Gastrocnemius medialis (tissue), 4 donors: Measurements from ENCODE around the gene UBIAD1. TPM values are rescaled to one million over a fixed set of nuclear protein-coding genes. Genes with fewer than 3 reads are reported as not detected.

Experiments used
- ATAC-seq, 2 donors: fragments of 150-250 bp; one replicate each; pipeline ENCODE4 v1.9.1; 2016
- DNase-seq, 2 donors: peaks; one replicate each; pipeline ENCODE4 v3.0.0-alpha.2; 2019
- H3K27ac ChIP-seq, 4 donors: fragments of 200-600 bp; sonication (generic); 1 replicate in 1 of 4; 2 replicates in 3 of 4; pipeline ENCODE4 v1.5.1; 2016 to 2018; ENCODE audit warnings: mild to moderate bottlenecking in 2 of 4, moderate library complexity in 1 of 4
- H3K27me3 ChIP-seq, 3 donors: fragments of 200-600 bp; sonication (generic) in 2 of 3; 1 replicate in 1 of 3; 2 replicates in 2 of 3; pipeline versions ENCODE4 v1.5.1 to v1.6.0; 2016 to 2019; ENCODE audit warnings: mild to moderate bottlenecking in 1 of 3, moderate library complexity in 1 of 3
- H3K36me3 ChIP-seq, 2 donors: fragments of 200-600 bp; sonication (generic) in 1 of 2; one replicate each; pipeline ENCODE4 v1.5.1; 2017 to 2018
- H3K4me1 ChIP-seq, 2 donors: fragments of 200-600 bp; sonication (generic) in 1 of 2; one replicate each; pipeline ENCODE4 v1.5.1; 2016 to 2017; ENCODE audit warnings: mild to moderate bottlenecking in 2 of 2
- H3K4me3 ChIP-seq, 4 donors: fragments of 200-600 bp; sonication (generic) in 3 of 4; 1 replicate in 1 of 4; 2 replicates in 3 of 4; pipeline ENCODE4 v1.5.1; 2016 to 2019; ENCODE audit warnings: mild to moderate bottlenecking in 2 of 4
- H3K9me3 ChIP-seq, 3 donors: fragments of 200-600 bp; sonication (generic) in 2 of 3; 1 replicate in 1 of 3; 2 replicates in 2 of 3; pipeline ENCODE4 v1.5.1; 2016 to 2019
- POLR2A ChIP-seq, 2 donors: fragments of 450-650 bp; IDR thresholded peaks; one replicate each; pipeline ENCODE4 v1.6.1; 2017; ENCODE audit warnings: antibody characterized with exemption in 2 of 2, mild to moderate bottlenecking in 2 of 2, moderate library complexity in 2 of 2
- in situ Hi-C, 4 donors: fragments of 200-750 bp; cut with MboI; loops; one replicate each; pipeline versions ENCODE4 v1.15.0 to v1.8.0; 2017; ENCODE audit warnings: low sequenced_read_pairs in 4 of 4
- intact Hi-C: fragments of 100-400 bp; cut with DNase I; formaldehyde crosslinking; loops from one replicate; pipeline ENCODE4 v1.15.1; 2023; ENCODE audit warnings: low total_unique reads
- total RNA-seq, 4 donors: library from RNA; depleted of rRNA; stranded (reverse); fragments of >200 nt; gene quantifications; one replicate each; pipeline versions ENCODE4 v1.1.0 to v1.2.3, GENCODE V29; 2016
- TF ChIP-seq, protein P1 (sequence below), 5 experiments: fragments of 450-650 bp in 3 of 5; fragments of 200-600 bp in 2 of 5; sonication (generic) in 2 of 5; IDR thresholded peaks in 4 of 5; conservative IDR thresholded peaks in 1 of 5; 1 replicate in 4 of 5; 2 replicates in 1 of 5; pipeline ENCODE4 v1.5.1; 2016 to 2019; ENCODE audit warnings: antibody characterized with exemption in 5 of 5, mild to moderate bottlenecking in 3 of 5, moderate library complexity in 3 of 5

The UBIAD1 gene
- total RNA-seq, 4 donors from 2014 or later, result 15.1 to 24.5 (median 20.2) TPM

- Histone ChIP-seq H3K4me3 (peak overlapping the region; percentile 69 to 96 (median 92)), H3K36me3 (peaks cover 0 to 20% of the 10 kb centered on the region in 2 donors), H3K4me1 (peaks cover 26 to 29% of the 10 kb centered on the region in 2 donors), H3K9me3 (no peaks in the 10 kb centered on the region), H3K27me3 (no peaks in the 10 kb centered on the region), H3K27ac (peak overlapping the region; percentile 93 to 99 (median 96))
- intact Hi-C loops (loop anchor here (5.0 kb wide), 1 partner anchor 409 kb away; the partner anchor contains the start of gene MAD2L2), in situ Hi-C loops (no loop called here)
- DNase-seq (no peak), ATAC-seq (peak; percentile 57 to 64)
- TF ChIP-seq, protein P1, sequence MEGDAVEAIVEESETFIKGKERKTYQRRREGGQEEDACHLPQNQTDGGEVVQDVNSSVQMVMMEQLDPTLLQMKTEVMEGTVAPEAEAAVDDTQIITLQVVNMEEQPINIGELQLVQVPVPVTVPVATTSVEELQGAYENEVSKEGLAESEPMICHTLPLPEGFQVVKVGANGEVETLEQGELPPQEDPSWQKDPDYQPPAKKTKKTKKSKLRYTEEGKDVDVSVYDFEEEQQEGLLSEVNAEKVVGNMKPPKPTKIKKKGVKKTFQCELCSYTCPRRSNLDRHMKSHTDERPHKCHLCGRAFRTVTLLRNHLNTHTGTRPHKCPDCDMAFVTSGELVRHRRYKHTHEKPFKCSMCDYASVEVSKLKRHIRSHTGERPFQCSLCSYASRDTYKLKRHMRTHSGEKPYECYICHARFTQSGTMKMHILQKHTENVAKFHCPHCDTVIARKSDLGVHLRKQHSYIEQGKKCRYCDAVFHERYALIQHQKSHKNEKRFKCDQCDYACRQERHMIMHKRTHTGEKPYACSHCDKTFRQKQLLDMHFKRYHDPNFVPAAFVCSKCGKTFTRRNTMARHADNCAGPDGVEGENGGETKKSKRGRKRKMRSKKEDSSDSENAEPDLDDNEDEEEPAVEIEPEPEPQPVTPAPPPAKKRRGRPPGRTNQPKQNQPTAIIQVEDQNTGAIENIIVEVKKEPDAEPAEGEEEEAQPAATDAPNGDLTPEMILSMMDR (IDR thresholded peaks at IDR 0.05 in 4 of 5, conservative IDR thresholded peaks at IDR 0.05 in 1 of 5), result no peak
- TF ChIP-seq POLR2A (IDR thresholded peaks at IDR 0.05), result no peak
These were observed 717 bp downstream of the UBIAD1 start for GRCh38 chr1:11273595-11274234.

- in situ Hi-C loops (no loop called here), intact Hi-C loops (no loop called here)
- H3K27ac ChIP-seq, result no peak overlapping the region
- peaks cover 27 to 31% of the 10 kb centered on the region in 2 donors for H3K4me1 ChIP-seq
- H3K36me3 ChIP-seq, result peaks cover 0 to 33% of the 10 kb centered on the region in 2 donors
- ATAC-seq (no peak), DNase-seq (no peak)
- TF ChIP-seq, protein P1 (IDR thresholded peaks at IDR 0.05 in 4 of 5, conservative IDR thresholded peaks at IDR 0.05 in 1 of 5), result no peak
- no peak for TF ChIP-seq POLR2A (IDR thresholded peaks at IDR 0.05)
- no peaks in the 10 kb centered on the region for H3K27me3 ChIP-seq
- H3K9me3 ChIP-seq, result no peaks in the 10 kb centered on the region
- no peak overlapping the region for H3K4me3 ChIP-seq
These were observed 6.2 kb downstream of the UBIAD1 start for GRCh38 chr1:11279152-11279551.

DNA sequence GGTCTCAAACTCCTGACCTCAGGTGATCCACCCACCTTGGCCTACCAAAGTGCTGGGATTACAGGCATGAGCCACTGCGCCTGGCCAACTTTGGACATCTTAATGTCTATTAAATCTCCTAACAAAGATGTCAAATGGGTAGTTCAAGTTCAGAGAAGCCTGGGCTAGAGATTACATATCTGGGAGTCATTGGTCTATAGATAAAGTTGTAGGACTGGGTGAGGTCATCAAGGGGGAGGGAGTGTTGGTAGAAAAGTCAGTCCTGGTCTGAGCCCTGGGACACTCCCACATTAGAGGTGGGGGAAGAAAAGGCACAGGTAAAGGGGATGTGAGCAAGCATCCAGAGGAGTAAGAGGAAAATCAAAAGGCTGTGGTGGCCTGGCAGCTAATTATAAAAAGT is 6.6 kb downstream of the UBIAD1 start:
- DNase-seq (no peak), ATAC-seq (no peak)
- intact Hi-C loops (no loop called here), in situ Hi-C loops (no loop called here)
- no peak overlapping the region for H3K27ac ChIP-seq
- no peaks in the 10 kb centered on the region for H3K27me3 ChIP-seq
- H3K9me3 ChIP-seq, result no peaks in the 10 kb centered on the region
- H3K36me3 ChIP-seq, result peaks cover 0 to 33% of the 10 kb centered on the region in 2 donors
- peaks cover 22 to 26% of the 10 kb centered on the region in 2 donors for H3K4me1 ChIP-seq
- H3K4me3 ChIP-seq, result no peak overlapping the region
- TF ChIP-seq, protein P1 (IDR thresholded peaks at IDR 0.05 in 4 of 5, conservative IDR thresholded peaks at IDR 0.05 in 1 of 5), result no peak
- no peak for TF ChIP-seq POLR2A (IDR thresholded peaks at IDR 0.05)

DNA sequence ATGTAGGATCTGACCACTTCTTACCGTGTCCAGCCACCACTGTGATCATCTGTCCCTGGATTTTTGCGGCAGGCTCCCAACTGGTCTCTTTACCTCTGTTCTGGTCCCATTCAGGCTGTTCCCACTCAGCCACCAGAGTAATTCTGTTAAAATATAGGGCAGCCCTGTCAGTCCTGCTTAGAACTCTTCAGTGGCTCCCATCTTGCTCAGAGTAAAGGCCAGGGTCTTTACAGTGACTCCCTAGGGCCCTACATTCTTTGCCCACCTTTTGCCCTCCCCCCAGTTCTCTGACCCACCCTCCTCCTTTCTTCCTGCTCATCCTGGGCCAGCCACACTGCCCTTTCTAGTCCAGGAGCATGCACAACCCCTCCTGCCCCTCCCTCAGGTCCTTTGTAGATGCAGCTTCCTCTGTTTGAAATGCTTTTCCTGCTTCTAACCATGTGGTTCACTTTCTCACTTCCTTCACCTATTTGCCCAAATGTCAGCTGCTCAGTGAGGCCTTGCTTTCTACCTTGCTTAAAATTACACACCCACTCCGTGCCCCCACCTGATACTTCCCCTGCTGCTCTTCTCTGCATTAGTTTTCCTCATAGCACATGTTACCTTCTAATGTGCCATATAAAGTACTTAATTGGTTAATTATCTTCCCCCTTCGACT is 7.8 kb downstream of the UBIAD1 start:
- H3K27me3 ChIP-seq, result no peaks in the 10 kb centered on the region

More for the DNA sequence above, 7.8 kb downstream of the UBIAD1 start:
- no peak for TF ChIP-seq POLR2A (IDR thresholded peaks at IDR 0.05)
- TF ChIP-seq, protein P1 (IDR thresholded peaks at IDR 0.05 in 4 of 5, conservative IDR thresholded peaks at IDR 0.05 in 1 of 5), result no peak
- peaks cover 0 to 33% of the 10 kb centered on the region in 2 donors for H3K36me3 ChIP-seq
- in situ Hi-C loops, result no loop called here
- peaks cover 10 to 15% of the 10 kb centered on the region in 2 donors for H3K4me1 ChIP-seq
- ATAC-seq (no peak), DNase-seq (no peak)
- intact Hi-C loops, result no loop called here
- H3K9me3 ChIP-seq, result no peaks in the 10 kb centered on the region
- no peak overlapping the region for H3K4me3 ChIP-seq
- peak overlapping the region in 3 of 4 donors; percentile 4 to 11 (median 8) for H3K27ac ChIP-seq
